Measurements from ENCODE around the gene MATK. TPM values are rescaled to one million over a fixed set of nuclear protein-coding genes. Genes with fewer than 3 reads are reported as not detected.

The MATK gene
- total RNA-seq, 1 experiment from 2014 or later: not detected

- H3K4me1 ChIP-seq (replicated peaks): no peaks in the 10 kb centered on the region
- no peaks in the 10 kb centered on the region for H3K9me3 ChIP-seq (replicated peaks)
- no peak for DNase-seq (ENCODE audit: low read depth in 1 of 2, low spot score in 2 of 2)
- H3K36me3 ChIP-seq: no peaks in the 10 kb centered on the region
- H3K27ac ChIP-seq: no peak overlapping the region
- no peak overlapping the region for H3K4me3 ChIP-seq
- peaks cover 18% of the 10 kb centered on the region for H3K27me3 ChIP-seq (replicated peaks)
These were observed 4.8 kb upstream of the MATK start for GRCh38 chr19:3790941-3791340.

- H3K27me3 ChIP-seq (replicated peaks): peaks cover 24% of the 10 kb centered on the region
- H3K27ac ChIP-seq: no peak overlapping the region
- H3K9me3 ChIP-seq (replicated peaks): no peaks in the 10 kb centered on the region
- H3K36me3 ChIP-seq: no peaks in the 10 kb centered on the region
- no peaks in the 10 kb centered on the region for H3K4me1 ChIP-seq (replicated peaks)
- DNase-seq (ENCODE audit: low read depth in 1 of 2, low spot score in 2 of 2): no peak
- no peak overlapping the region for H3K4me3 ChIP-seq
These were observed 4.1 kb upstream of the MATK start for GRCh38 chr19:3790209-3790734.

GRCh38 chr19:3788996-3789778, 3.0 kb upstream of the MATK start:
- Histone ChIP-seq H3K27ac (no peak overlapping the region), H3K4me1 (replicated peaks) (no peaks in the 10 kb centered on the region), H3K27me3 (replicated peaks) (peaks cover 35% of the 10 kb centered on the region), H3K36me3 (no peaks in the 10 kb centered on the region), H3K4me3 (no peak overlapping the region), H3K9me3 (replicated peaks) (no peaks in the 10 kb centered on the region)
- DNase-seq (ENCODE audit: low read depth in 1 of 2, low spot score in 2 of 2): no peak

GRCh38 chr19:3785451-3785937, 687 bp downstream of the MATK start:
- H3K36me3 ChIP-seq: no peaks in the 10 kb centered on the region
- H3K4me3 ChIP-seq: no peak overlapping the region
- H3K27ac ChIP-seq: no peak overlapping the region
- peaks cover 35% of the 10 kb centered on the region for H3K27me3 ChIP-seq (replicated peaks)
- no peaks in the 10 kb centered on the region for H3K4me1 ChIP-seq (replicated peaks)
- peaks cover 17% of the 10 kb centered on the region for H3K9me3 ChIP-seq (replicated peaks)
- no peak for DNase-seq (ENCODE audit: low read depth in 1 of 2, low spot score in 2 of 2)

GRCh38 chr19:3784607-3785450, 1.4 kb downstream of the MATK start:
- Histone ChIP-seq H3K9me3 (replicated peaks) (peaks cover 17% of the 10 kb centered on the region), H3K4me3 (no peak overlapping the region), H3K4me1 (replicated peaks) (no peaks in the 10 kb centered on the region), H3K27ac (no peak overlapping the region), H3K36me3 (no peaks in the 10 kb centered on the region), H3K27me3 (replicated peaks) (peaks cover 35% of the 10 kb centered on the region)
- DNase-seq (ENCODE audit: low read depth in 1 of 2, low spot score in 2 of 2): no peak

GRCh38 chr19:3783660-3784584, 2.3 kb downstream of the MATK start:
- H3K27me3 ChIP-seq (replicated peaks): peaks cover 30% of the 10 kb centered on the region
- no peak overlapping the region for H3K4me3 ChIP-seq
- peaks cover 17% of the 10 kb centered on the region for H3K9me3 ChIP-seq (replicated peaks)
- H3K4me1 ChIP-seq (replicated peaks): no peaks in the 10 kb centered on the region
- no peak overlapping the region for H3K27ac ChIP-seq
- DNase-seq (ENCODE audit: low read depth in 1 of 2, low spot score in 2 of 2): no peak
- H3K36me3 ChIP-seq: no peaks in the 10 kb centered on the region

GRCh38 chr19:3782903-3783302, 3.3 kb downstream of the MATK start:
- Histone ChIP-seq H3K27ac (no peak overlapping the region), H3K4me3 (no peak overlapping the region), H3K36me3 (no peaks in the 10 kb centered on the region), H3K27me3 (replicated peaks) (peaks cover 27% of the 10 kb centered on the region), H3K9me3 (replicated peaks) (peaks cover 17% of the 10 kb centered on the region), H3K4me1 (replicated peaks) (no peaks in the 10 kb centered on the region)
- no peak for DNase-seq (ENCODE audit: low read depth in 1 of 2, low spot score in 2 of 2)

GRCh38 chr19:3782330-3782729, 3.9 kb downstream of the MATK start:
- DNase-seq (ENCODE audit: low read depth in 1 of 2, low spot score in 2 of 2): no peak
- Histone ChIP-seq H3K4me1 (replicated peaks) (no peaks in the 10 kb centered on the region), H3K27me3 (replicated peaks) (peaks cover 27% of the 10 kb centered on the region), H3K4me3 (no peak overlapping the region), H3K27ac (no peak overlapping the region), H3K36me3 (no peaks in the 10 kb centered on the region), H3K9me3 (replicated peaks) (peaks cover 17% of the 10 kb centered on the region)

- Histone ChIP-seq H3K27ac (no peak overlapping the region), H3K4me1 (replicated peaks) (no peaks in the 10 kb centered on the region), H3K36me3 (no peaks in the 10 kb centered on the region), H3K27me3 (replicated peaks) (peaks cover 24% of the 10 kb centered on the region), H3K4me3 (no peak overlapping the region), H3K9me3 (replicated peaks) (peaks cover 17% of the 10 kb centered on the region)
- DNase-seq (ENCODE audit: low read depth in 1 of 2, low spot score in 2 of 2): no peak
These were observed 4.6 kb downstream of the MATK start for GRCh38 chr19:3781603-3782002.

- no peak for DNase-seq (ENCODE audit: low read depth in 1 of 2, low spot score in 2 of 2)
- Histone ChIP-seq H3K27ac (no peak overlapping the region), H3K4me3 (no peak overlapping the region), H3K36me3 (no peaks in the 10 kb centered on the region), H3K4me1 (replicated peaks) (no peaks in the 10 kb centered on the region), H3K9me3 (replicated peaks) (peaks cover 17% of the 10 kb centered on the region), H3K27me3 (replicated peaks) (peaks cover 19% of the 10 kb centered on the region)
These were observed 5.3 kb downstream of the MATK start for GRCh38 chr19:3780786-3781304.

GRCh38 chr19:3778899-3779723, 7.1 kb downstream of the MATK start:
- Histone ChIP-seq H3K9me3 (replicated peaks) (peaks cover 17% of the 10 kb centered on the region), H3K36me3 (no peaks in the 10 kb centered on the region), H3K4me3 (no peak overlapping the region), H3K27ac (no peak overlapping the region), H3K4me1 (replicated peaks) (no peaks in the 10 kb centered on the region), H3K27me3 (replicated peaks) (0 out of 2 replicates have a peak, but pooled peaks cover 2% of the 10 kb centered on the region)
- no peak for DNase-seq (ENCODE audit: low read depth in 1 of 2, low spot score in 2 of 2)

GRCh38 chr19:3778104-3778867, 7.9 kb downstream of the MATK start:
- Histone ChIP-seq H3K36me3 (no peaks in the 10 kb centered on the region), H3K4me3 (no peak overlapping the region), H3K4me1 (replicated peaks) (no peaks in the 10 kb centered on the region), H3K9me3 (replicated peaks) (peaks cover 17% of the 10 kb centered on the region), H3K27me3 (replicated peaks) (no peaks in the 10 kb centered on the region), H3K27ac (no peak overlapping the region)
- no peak for DNase-seq (ENCODE audit: low read depth in 1 of 2, low spot score in 2 of 2)
